HG02870 (cell line): ENCODE results near the gene BPHL.
"Not testable (repeated sequence)": the region's sequence is repeated elsewhere in the genome, so short reads cannot be mapped to it uniquely, and the experiment has no call there.

Source experiments
- ATAC-seq: cut with Tn5 transposase; IDR thresholded peaks from one replicate; pipeline ENCODE4 v1.9.1; 2021; ENCODE audit warnings: mild to moderate bottlenecking, moderate library complexity; ENCODE audit not compliant: unreplicated experiment

Gene BPHL

GRCh38 chr6:3176562-3177355 lies 58.2 kb downstream of the BPHL start:
- no peak for ATAC-seq

GRCh38 chr6:3178666-3179065 lies 60.2 kb downstream of the BPHL start:
- not testable (repeated sequence) for ATAC-seq

GRCh38 chr6:3179945-3180344 lies 61.4 kb downstream of the BPHL start:
- ATAC-seq, result not testable (repeated sequence)

GRCh38 chr6:3181105-3181504 lies 62.6 kb downstream of the BPHL start:
- ATAC-seq, result no peak

- ATAC-seq, result no peak
Measured at GRCh38 chr6:3183066-3183465, 64.6 kb downstream of the BPHL start.

GRCh38 chr6:3186974-3187382 lies 68.5 kb downstream of the BPHL start:
- ATAC-seq, result no peak

GRCh38 chr6:3188262-3188661 lies 69.8 kb downstream of the BPHL start:
- ATAC-seq, result no peak

- not testable (repeated sequence) for ATAC-seq
Measured at GRCh38 chr6:3189192-3189591, 70.7 kb downstream of the BPHL start.

- no peak for ATAC-seq
Measured at GRCh38 chr6:3190056-3190455, 71.5 kb downstream of the BPHL start.

- no peak for ATAC-seq
Measured at GRCh38 chr6:3190779-3191178, 72.3 kb downstream of the BPHL start.

- ATAC-seq, result no peak
Measured at GRCh38 chr6:3193102-3193849, 74.8 kb downstream of the BPHL start.

- ATAC-seq, result no peak
Measured at GRCh38 chr6:3194535-3195419, 76.3 kb downstream of the BPHL start.

GRCh38 chr6:3195420-3195694 lies 76.8 kb downstream of the BPHL start:
- ATAC-seq, result no peak

- ATAC-seq, result no peak
Measured at GRCh38 chr6:3195695-3196497, 77.4 kb downstream of the BPHL start.

- ATAC-seq, result no peak
Measured at GRCh38 chr6:3196770-3197169, 78.3 kb downstream of the BPHL start.

- not testable (repeated sequence) for ATAC-seq
Measured at GRCh38 chr6:3197734-3198133, 79.2 kb downstream of the BPHL start.

- no peak for ATAC-seq
Measured at GRCh38 chr6:3199382-3199781, 80.9 kb downstream of the BPHL start.

- no peak for ATAC-seq
Measured at GRCh38 chr6:3200682-3201081, 82.2 kb downstream of the BPHL start.

- no peak for ATAC-seq
Measured at GRCh38 chr6:3201388-3201787, 82.9 kb downstream of the BPHL start.
